ENCODE measurements around the gene WDR1.

The WDR1 gene

DNA sequence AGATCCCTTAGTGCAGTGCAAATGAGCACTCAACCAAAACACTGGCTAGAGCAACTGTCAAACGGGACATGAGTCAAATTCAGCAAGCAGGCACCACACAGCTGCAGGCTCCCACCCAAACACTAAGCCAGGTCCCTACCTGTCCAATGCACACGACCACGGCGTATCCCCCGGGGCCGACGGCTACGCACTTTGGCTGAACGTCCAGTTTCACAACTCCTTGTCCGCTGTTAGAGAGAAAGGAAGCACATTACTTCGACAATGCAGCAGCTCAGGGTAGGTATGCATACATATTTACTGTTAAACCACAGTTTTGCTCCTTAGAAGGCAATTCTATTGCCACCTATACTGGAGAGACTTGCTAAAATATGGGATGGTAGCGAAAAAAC is 35.4 kb downstream of the WDR1 start:
- Histone ChIP-seq H3K27ac (no peak overlapping the region), H3K4me1 (ENCODE audit: low read depth, poor library complexity, severe bottlenecking) (no peaks in the 10 kb centered on the region), H3K36me3 (ENCODE audit: insufficient read depth) (no peaks in the 10 kb centered on the region), H3K4me2 (no peak overlapping the region), H3K9ac (no peak overlapping the region), H3K79me2 (ENCODE audit: insufficient read depth, low read depth) (no peaks in the 10 kb centered on the region), H3K27me3 (ENCODE audit: insufficient read depth, low read depth) (no peaks in the 10 kb centered on the region), H3K4me3 (IDR thresholded peaks at IDR 0.05; ENCODE audit: insufficient read depth, low read depth, low read length) (no peak overlapping the region), H4K20me1 (ENCODE audit: insufficient read depth) (no peaks in the 10 kb centered on the region), H2AFZ (ENCODE audit: low read depth) (no peak overlapping the region)
- TF ChIP-seq, protein P1, sequence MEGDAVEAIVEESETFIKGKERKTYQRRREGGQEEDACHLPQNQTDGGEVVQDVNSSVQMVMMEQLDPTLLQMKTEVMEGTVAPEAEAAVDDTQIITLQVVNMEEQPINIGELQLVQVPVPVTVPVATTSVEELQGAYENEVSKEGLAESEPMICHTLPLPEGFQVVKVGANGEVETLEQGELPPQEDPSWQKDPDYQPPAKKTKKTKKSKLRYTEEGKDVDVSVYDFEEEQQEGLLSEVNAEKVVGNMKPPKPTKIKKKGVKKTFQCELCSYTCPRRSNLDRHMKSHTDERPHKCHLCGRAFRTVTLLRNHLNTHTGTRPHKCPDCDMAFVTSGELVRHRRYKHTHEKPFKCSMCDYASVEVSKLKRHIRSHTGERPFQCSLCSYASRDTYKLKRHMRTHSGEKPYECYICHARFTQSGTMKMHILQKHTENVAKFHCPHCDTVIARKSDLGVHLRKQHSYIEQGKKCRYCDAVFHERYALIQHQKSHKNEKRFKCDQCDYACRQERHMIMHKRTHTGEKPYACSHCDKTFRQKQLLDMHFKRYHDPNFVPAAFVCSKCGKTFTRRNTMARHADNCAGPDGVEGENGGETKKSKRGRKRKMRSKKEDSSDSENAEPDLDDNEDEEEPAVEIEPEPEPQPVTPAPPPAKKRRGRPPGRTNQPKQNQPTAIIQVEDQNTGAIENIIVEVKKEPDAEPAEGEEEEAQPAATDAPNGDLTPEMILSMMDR (conservative IDR thresholded peaks at IDR 0.05; ENCODE audit: low read depth, low read length), result no peak

DNA sequence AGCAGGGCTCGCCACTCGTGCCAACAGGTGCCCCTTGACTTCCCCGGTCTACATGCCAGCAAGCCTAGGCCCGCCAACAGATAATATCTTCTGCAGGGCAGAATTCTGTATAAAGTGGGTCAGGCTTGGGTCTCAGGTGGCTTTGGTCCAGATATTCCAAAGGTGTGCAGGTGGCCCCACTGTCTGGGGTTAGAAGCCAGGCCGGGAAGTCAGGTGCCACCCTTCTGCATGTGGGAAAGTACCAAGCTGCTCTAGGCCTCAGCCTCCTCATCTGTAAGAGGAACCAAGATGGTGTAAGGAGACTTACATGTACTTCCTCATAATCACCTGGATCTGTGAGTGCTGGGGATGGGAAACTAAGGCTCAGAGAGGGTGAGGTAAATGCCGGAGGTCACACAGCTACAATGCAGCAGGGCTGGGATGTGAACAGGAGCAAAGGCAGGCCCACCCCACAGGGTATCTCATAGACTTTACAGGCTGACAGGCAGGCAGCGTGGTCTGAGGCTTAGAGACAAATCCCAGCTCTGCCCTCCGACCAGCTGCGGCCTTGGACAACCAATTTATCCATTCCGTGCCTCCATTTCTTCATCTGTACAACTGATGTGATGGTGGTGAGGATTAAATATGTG is 35.9 kb downstream of the WDR1 start:
- Histone ChIP-seq H3K79me2 (ENCODE audit: insufficient read depth, low read depth) (no peaks in the 10 kb centered on the region), H3K9ac (no peak overlapping the region), H3K4me2 (no peak overlapping the region), H3K4me3 (IDR thresholded peaks at IDR 0.05; ENCODE audit: insufficient read depth, low read depth, low read length) (no peak overlapping the region), H4K20me1 (ENCODE audit: insufficient read depth) (no peaks in the 10 kb centered on the region), H3K4me1 (ENCODE audit: low read depth, poor library complexity, severe bottlenecking) (no peaks in the 10 kb centered on the region), H2AFZ (ENCODE audit: low read depth) (no peak overlapping the region), H3K27me3 (ENCODE audit: insufficient read depth, low read depth) (no peaks in the 10 kb centered on the region), H3K36me3 (ENCODE audit: insufficient read depth) (no peaks in the 10 kb centered on the region), H3K27ac (no peak overlapping the region)
- TF ChIP-seq, protein P1 (conservative IDR thresholded peaks at IDR 0.05; ENCODE audit: low read depth, low read length), result no peak

DNA sequence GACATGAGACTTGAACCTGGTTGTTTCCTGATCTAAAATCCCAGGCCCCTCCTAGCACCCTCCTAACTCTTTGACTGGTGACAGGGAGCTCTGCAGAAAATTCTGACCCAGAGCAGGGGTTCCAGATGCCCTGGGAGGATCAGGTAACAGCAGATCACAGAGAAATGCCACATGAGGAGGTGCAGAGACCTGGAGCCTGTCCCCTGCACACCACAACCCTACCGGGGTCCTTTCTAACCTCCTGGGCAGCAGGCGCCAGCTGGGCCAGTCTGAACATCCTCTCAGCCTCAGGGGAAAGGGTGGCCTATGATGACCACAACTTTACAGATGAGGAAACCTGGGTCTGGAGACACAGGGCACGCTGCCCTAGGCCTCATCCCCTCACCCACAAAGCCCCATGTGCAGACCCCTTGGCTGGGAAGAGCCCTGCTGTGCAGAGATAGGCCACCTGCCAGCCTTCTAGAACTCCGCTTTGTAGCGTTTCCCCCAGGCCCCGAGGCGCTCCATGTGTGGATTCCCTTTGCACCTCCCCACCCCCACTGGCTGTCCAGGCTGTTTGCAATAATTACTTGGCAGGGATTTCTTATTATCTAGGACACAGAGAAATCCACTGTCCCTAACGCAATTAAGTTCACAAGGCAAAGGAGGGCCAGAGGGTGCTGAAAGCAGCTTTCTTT is 36.5 kb downstream of the WDR1 start:
- Histone ChIP-seq H3K36me3 (ENCODE audit: insufficient read depth) (no peaks in the 10 kb centered on the region), H2AFZ (ENCODE audit: low read depth) (no peak overlapping the region)

DNA sequence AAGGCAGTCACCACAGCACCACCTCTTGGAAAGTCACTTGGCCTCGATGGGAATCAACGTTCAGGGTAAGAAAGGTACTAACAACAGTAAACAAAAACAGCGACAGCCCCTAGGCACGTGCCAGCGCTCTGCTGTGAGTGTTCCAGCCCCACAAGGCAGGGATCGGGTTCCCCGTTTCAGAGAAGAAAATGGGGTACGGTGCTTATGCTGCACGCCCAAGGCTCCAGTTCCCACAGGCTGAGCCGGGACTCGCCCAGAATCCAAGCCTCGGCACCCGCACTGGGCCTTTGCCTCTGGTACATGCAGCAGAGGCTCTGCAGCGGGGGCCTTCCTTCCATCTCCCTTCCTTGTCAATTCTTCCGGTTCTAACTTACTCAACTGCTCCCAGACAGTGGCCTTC is 37.3 kb downstream of the WDR1 start:
- no peak overlapping the region for H3K4me3 ChIP-seq (IDR thresholded peaks at IDR 0.05; ENCODE audit: insufficient read depth, low read depth, low read length)
- no peaks in the 10 kb centered on the region for H3K36me3 ChIP-seq (ENCODE audit: insufficient read depth)
- H3K79me2 ChIP-seq (ENCODE audit: insufficient read depth, low read depth), result no peaks in the 10 kb centered on the region

More for the DNA sequence above, 36.5 kb downstream of the WDR1 start:
- Histone ChIP-seq H3K27me3 (ENCODE audit: insufficient read depth, low read depth) (no peaks in the 10 kb centered on the region), H3K27ac (no peak overlapping the region), H3K9ac (no peak overlapping the region), H3K4me2 (no peak overlapping the region), H4K20me1 (ENCODE audit: insufficient read depth) (no peaks in the 10 kb centered on the region), H3K79me2 (ENCODE audit: insufficient read depth, low read depth) (no peaks in the 10 kb centered on the region), H3K4me1 (ENCODE audit: low read depth, poor library complexity, severe bottlenecking) (no peaks in the 10 kb centered on the region), H3K4me3 (IDR thresholded peaks at IDR 0.05; ENCODE audit: insufficient read depth, low read depth, low read length) (no peak overlapping the region)
- TF ChIP-seq, protein P1 (conservative IDR thresholded peaks at IDR 0.05; ENCODE audit: low read depth, low read length), result no peak

More for the DNA sequence above, 37.3 kb downstream of the WDR1 start:
- Histone ChIP-seq H2AFZ (ENCODE audit: low read depth) (no peak overlapping the region), H3K27ac (no peak overlapping the region), H4K20me1 (ENCODE audit: insufficient read depth) (no peaks in the 10 kb centered on the region), H3K4me2 (no peak overlapping the region), H3K4me1 (ENCODE audit: low read depth, poor library complexity, severe bottlenecking) (no peaks in the 10 kb centered on the region), H3K27me3 (ENCODE audit: insufficient read depth, low read depth) (no peaks in the 10 kb centered on the region), H3K9ac (no peak overlapping the region)
- TF ChIP-seq, protein P1 (conservative IDR thresholded peaks at IDR 0.05; ENCODE audit: low read depth, low read length), result no peak
